HEK293T (cell line): ENCODE measurements around the gene STK39.
A peak's percentile ranks its signal among the peaks of the same experiment; 100 is the strongest.

Source experiments
- CTCF ChIA-PET: fragments of 350-600 bp; formaldehyde crosslinking; extraction: SDS; loops from one replicate; lab custom pipeline; 2021; ENCODE audit warnings: antibody characterized with exemption, inconsistent platforms; lab: Yijun Ruan, JAX
- POLR2A ChIA-PET: fragments of 350-600 bp; formaldehyde crosslinking; extraction: SDS; loops from one replicate; lab custom pipeline; 2020; ENCODE audit warnings: antibody characterized with exemption, inconsistent platforms; lab: Yijun Ruan, JAX
- DNase-seq: peaks from one replicate; pipeline ENCODE4 v3.0.0; 2012; ENCODE audit warnings: mixed read lengths; ENCODE audit errors: extremely low spot score
- ARNT ChIP-seq: fragments of 450-650 bp; IDR thresholded peaks from 2 replicates; pipeline ENCODE4 v1.6.1; 2017; ENCODE audit warnings: mild to moderate bottlenecking
- BHLHE40 ChIP-seq: fragments of 450-650 bp; IDR thresholded peaks from 2 replicates; pipeline ENCODE4 v1.6.1; 2016; ENCODE audit warnings: mild to moderate bottlenecking, moderate library complexity, borderline replicate concordance
- CTBP1 ChIP-seq: fragments of 450-650 bp; IDR thresholded peaks from 2 replicates; pipeline ENCODE4 v1.6.1; 2016; ENCODE audit warnings: borderline replicate concordance
- ELF4 ChIP-seq: fragments of 450-650 bp; IDR thresholded peaks from 2 replicates; pipeline ENCODE4 v1.6.1; 2017; ENCODE audit warnings: antibody characterized with exemption
- FOXA1 ChIP-seq: fragments of 450-650 bp; IDR thresholded peaks from 2 replicates; pipeline ENCODE4 v1.6.1; 2016; ENCODE audit warnings: mild to moderate bottlenecking
- FOXK2 ChIP-seq: fragments of 450-650 bp; IDR thresholded peaks from 2 replicates; pipeline ENCODE4 v1.6.1; 2016; ENCODE audit warnings: mild to moderate bottlenecking
- FOXM1 ChIP-seq: fragments of 450-650 bp; IDR thresholded peaks from 2 replicates; pipeline ENCODE4 v1.6.1; 2017; ENCODE audit warnings: mild to moderate bottlenecking, borderline replicate concordance
- HDGF ChIP-seq: fragments of 450-650 bp; IDR thresholded peaks from 2 replicates; pipeline ENCODE4 v1.6.1; 2017; ENCODE audit warnings: antibody characterized with exemption, borderline replicate concordance
- L3MBTL2 ChIP-seq: fragments of 450-650 bp; conservative IDR thresholded peaks from 2 replicates; pipeline ENCODE4 v1.6.1; 2016; ENCODE audit warnings: mild to moderate bottlenecking
- LEF1 ChIP-seq: fragments of 450-650 bp; IDR thresholded peaks from 2 replicates; pipeline ENCODE4 v1.6.1; 2017; ENCODE audit warnings: mild to moderate bottlenecking, borderline replicate concordance
- NFRKB ChIP-seq: fragments of 450-650 bp; IDR thresholded peaks from 2 replicates; pipeline ENCODE4 v1.6.1; 2016; ENCODE audit warnings: mild to moderate bottlenecking, moderate library complexity
- SP1 ChIP-seq: fragments of 450-650 bp; IDR thresholded peaks from 2 replicates; pipeline ENCODE4 v1.6.1; 2017
- SUZ12 ChIP-seq: fragments of 450-650 bp; IDR thresholded peaks from 2 replicates; pipeline ENCODE4 v1.6.1; 2016; ENCODE audit warnings: mild to moderate bottlenecking
- TARDBP ChIP-seq: fragments of 450-650 bp; IDR thresholded peaks from 2 replicates; pipeline ENCODE4 v1.6.1; 2016
- ZNF384 ChIP-seq: fragments of 450-650 bp; IDR thresholded peaks from 2 replicates; pipeline ENCODE4 v1.6.1; 2016
- TF ChIP-seq, protein P1 (sequence below): fragments of 450-650 bp; IDR thresholded peaks from 2 replicates; pipeline ENCODE4 v1.6.1; 2016

The STK39 gene

DNA sequence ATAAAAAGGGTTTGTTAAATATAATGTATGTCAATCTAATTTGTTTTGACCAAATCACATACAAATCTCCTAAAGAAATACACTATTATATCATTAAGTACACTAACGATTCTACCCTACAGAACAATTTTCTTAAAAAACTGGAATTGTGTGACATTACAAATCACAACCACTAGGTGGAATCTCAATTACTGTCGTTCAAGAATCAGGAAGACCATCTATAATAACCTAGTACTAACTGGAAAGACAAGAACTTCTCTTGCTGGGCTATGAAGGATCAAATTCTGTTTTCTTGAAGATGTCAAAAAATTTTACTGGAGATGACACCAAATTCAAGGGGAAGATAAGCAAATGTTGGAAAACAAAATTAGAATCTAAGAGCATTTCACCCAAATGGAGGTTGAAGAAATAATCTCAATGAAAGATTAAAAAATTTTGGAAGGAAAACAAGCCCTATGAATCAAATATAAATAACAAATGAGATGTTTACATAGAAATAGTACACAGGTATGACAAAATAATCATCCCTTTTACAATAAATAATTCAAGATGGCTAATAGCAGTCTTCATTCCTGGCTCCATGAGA is 110.9 kb downstream of the STK39 start:
- DNase-seq: peak; percentile 27
- ChIA-PET POLR2A (no interaction called here), CTCF (no interaction called here)
- TF ChIP-seq L3MBTL2: no peak
- no peak for TF ChIP-seq BHLHE40
- TF ChIP-seq LEF1: no peak

DNA sequence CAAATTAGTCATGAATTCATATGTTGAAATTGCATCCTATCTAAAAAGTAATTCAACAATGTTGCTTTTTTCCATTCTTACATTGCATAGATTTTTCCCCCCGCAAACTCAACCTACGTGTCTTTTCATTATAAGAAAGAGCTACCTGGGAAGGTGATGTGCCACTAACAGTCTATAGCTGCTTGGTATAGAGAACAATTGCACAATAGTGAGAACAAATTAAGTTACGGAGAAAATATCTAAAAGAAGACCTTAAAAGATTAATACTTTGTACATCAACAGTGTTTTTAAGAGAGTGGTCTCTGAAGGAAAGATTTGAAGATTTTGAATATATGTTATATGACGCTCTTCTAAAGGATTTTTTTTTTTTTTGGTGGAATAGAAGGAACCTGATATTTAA is 111.8 kb downstream of the STK39 start:
- ChIA-PET CTCF (interaction anchor here (0.6 kb wide), 1 partner anchor 589 kb away, joined by 3 read pairs; no protein-coding TSS in a partner anchor), POLR2A (no interaction called here)
- TF ChIP-seq, protein P1, sequence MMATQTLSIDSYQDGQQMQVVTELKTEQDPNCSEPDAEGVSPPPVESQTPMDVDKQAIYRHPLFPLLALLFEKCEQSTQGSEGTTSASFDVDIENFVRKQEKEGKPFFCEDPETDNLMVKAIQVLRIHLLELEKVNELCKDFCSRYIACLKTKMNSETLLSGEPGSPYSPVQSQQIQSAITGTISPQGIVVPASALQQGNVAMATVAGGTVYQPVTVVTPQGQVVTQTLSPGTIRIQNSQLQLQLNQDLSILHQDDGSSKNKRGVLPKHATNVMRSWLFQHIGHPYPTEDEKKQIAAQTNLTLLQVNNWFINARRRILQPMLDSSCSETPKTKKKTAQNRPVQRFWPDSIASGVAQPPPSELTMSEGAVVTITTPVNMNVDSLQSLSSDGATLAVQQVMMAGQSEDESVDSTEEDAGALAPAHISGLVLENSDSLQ: no peak
- no peak for TF ChIP-seq SUZ12
- no peak for TF ChIP-seq ELF4
- no peak for TF ChIP-seq BHLHE40
- TF ChIP-seq LEF1: no peak
- no peak for TF ChIP-seq HDGF
- no peak for TF ChIP-seq TARDBP
- no peak for TF ChIP-seq FOXM1
- no peak for TF ChIP-seq ZNF384
- no peak for TF ChIP-seq NFRKB
- TF ChIP-seq CTBP1: no peak
- TF ChIP-seq FOXK2: no peak
- no peak for DNase-seq

DNA sequence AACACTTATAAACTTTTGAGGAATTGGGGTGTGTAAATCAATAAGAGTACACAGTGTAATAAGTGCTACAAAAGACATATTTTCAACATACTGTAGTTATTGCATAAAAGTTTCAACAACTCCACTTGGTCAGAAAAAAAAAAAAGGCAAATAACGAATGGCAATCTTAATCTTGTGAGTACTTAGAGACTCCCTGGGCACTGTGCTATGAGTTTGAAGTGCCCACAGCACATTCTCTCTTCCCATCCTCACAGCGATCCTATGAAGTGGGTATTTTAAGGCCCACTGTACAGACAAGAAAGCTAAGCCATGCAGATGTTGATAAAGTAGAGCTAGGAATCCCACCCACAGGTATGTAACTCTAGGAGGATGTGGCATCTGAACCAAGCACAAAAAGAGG is 112.3 kb downstream of the STK39 start:
- DNase-seq: no peak
- POLR2A ChIA-PET: no interaction called here
- TF ChIP-seq ARNT (no peak), BHLHE40 (no peak), SUZ12 (no peak), L3MBTL2 (no peak), ELF4 (no peak), FOXM1 (no peak), NFRKB (no peak), FOXK2 (no peak), HDGF (no peak), TARDBP (no peak), SP1 (no peak), ZNF384 (no peak), LEF1 (no peak), FOXA1 (no peak), CTBP1 (no peak)
- TF ChIP-seq, protein P1: no peak
- CTCF ChIA-PET: no interaction called here

DNA sequence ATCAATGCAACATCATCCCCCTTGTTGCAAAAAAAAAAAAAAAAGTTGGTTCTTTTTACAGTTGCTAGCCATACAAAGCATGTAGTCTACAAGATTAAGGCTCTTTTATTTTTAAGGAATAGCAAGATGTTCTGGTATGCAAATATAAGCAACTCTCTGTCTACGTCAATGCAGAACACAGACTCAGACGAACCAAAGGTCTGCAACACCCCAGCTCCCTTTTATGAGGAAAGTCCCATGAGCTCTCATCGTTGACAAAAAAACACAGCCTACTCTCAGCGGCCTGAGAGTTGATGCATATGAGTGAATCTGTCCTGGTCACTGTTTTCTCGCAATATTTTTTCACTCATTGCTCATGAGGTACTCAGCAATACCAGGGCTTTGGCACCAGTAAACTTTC is 112.9 kb downstream of the STK39 start:
- TF ChIP-seq HDGF: no peak
- no peak for TF ChIP-seq TARDBP
- no peak for TF ChIP-seq L3MBTL2
- no peak for TF ChIP-seq ELF4
- no peak for TF ChIP-seq ZNF384
- no peak for TF ChIP-seq SUZ12
- POLR2A ChIA-PET: no interaction called here
- DNase-seq: no peak
- CTCF ChIA-PET: interaction anchor here (1.1 kb wide), 1 partner anchor 15 kb away, joined by 3 read pairs; no protein-coding TSS in a partner anchor

DNA sequence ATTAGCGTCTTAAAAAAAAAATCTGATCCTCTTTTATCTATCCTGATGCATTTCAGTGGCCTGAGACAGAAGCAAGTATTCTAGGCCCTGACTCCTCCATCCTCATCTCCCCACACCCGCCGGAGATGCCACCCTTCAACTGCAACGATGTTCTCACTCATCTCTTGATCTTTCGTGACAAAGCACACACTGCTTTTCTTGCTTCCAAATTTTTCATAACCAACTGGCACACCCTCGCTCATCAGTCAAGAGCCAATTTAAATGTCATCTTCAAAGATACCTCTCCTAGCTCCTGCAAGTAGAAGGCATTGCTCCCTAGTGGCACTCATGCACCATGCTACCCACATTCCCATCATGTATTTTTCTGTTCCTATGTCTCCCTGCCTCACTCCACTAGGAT is 115.0 kb downstream of the STK39 start:
- CTCF ChIA-PET: no interaction called here
- POLR2A ChIA-PET: no interaction called here

DNA sequence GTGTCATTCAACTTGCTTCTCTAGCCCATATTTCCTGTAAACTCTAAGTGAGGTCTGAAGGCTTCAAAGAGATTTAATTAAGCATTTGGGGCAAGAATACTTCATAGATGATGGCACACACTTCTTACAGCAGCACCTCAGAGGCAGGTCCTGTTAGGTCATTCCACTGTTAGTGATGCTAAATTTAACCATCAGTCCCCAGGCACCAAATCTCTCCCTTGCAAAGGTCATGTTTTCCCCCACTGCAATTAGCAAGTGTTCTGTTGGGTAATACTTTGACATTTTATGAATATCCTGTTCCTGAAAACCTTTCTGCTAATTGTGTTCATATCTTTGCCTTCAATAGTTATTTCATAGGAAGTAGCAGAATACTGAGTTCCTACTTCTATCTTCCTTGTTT is 117.0 kb downstream of the STK39 start:
- no peak for DNase-seq
- TF ChIP-seq BHLHE40: no peak
- no peak for TF ChIP-seq ZNF384
- TF ChIP-seq FOXA1: no peak
- TF ChIP-seq TARDBP: no peak
- no peak for TF ChIP-seq CTBP1
- no peak for TF ChIP-seq FOXM1
- TF ChIP-seq HDGF: no peak
- no peak for TF ChIP-seq SUZ12
- TF ChIP-seq, protein P1: no peak
- no peak for TF ChIP-seq NFRKB
- no peak for TF ChIP-seq L3MBTL2
- TF ChIP-seq LEF1: no peak
- no peak for TF ChIP-seq ELF4
- TF ChIP-seq SP1: no peak
- TF ChIP-seq FOXK2: no peak
- TF ChIP-seq ARNT: no peak
- CTCF ChIA-PET: no interaction called here

More for the DNA sequence above, 115.0 kb downstream of the STK39 start:
- TF ChIP-seq SP1: no peak
- TF ChIP-seq SUZ12: no peak
- no peak for TF ChIP-seq HDGF
- TF ChIP-seq, protein P1: no peak
- no peak for TF ChIP-seq L3MBTL2
- no peak for TF ChIP-seq LEF1
- no peak for TF ChIP-seq ELF4
- no peak for TF ChIP-seq CTBP1
- no peak for TF ChIP-seq TARDBP
- no peak for TF ChIP-seq FOXK2
- no peak for TF ChIP-seq FOXM1
- TF ChIP-seq NFRKB: no peak
- TF ChIP-seq ARNT: no peak
- no peak for TF ChIP-seq FOXA1
- TF ChIP-seq BHLHE40: no peak
- no peak for DNase-seq

More for the DNA sequence above, 117.0 kb downstream of the STK39 start:
- POLR2A ChIA-PET: no interaction called here
